K562 (cell line): ENCODE data around the gene VILL. TPM values are rescaled to one million over a fixed set of nuclear protein-coding genes. Genes with fewer than 3 reads are reported as not detected.

Experiments
- CBX5 ChIP-seq: IDR thresholded peaks from 2 replicates; pipeline ENCODE4 v1.6.1; 2014; ENCODE audit warnings: low read depth, borderline replicate concordance
- CREB3 ChIP-seq: fragments of 450-650 bp; conservative IDR thresholded peaks from 2 replicates; pipeline ENCODE4 v1.6.1; 2016; ENCODE audit warnings: missing genetic modification characterization, low read depth, mild to moderate bottlenecking, missing compliant biosample characterization, moderate library complexity
- CTBP1 ChIP-seq: fragments of 450-650 bp; IDR thresholded peaks from 2 replicates; pipeline ENCODE4 v1.6.1; 2016; ENCODE audit warnings: borderline replicate concordance
- CTCF ChIP-seq, 3 experiments: IDR thresholded peaks in 2 of 3; conservative IDR thresholded peaks in 1 of 3; 2 replicates each; pipeline ENCODE4 v1.5.1; 2011 to 2012; ENCODE audit warnings: low read length in 3 of 3, mild to moderate bottlenecking in 3 of 3, control low read depth in 2 of 3, improper control_type of control experiment in 1 of 3, inconsistent platforms in 1 of 3, low read depth in 1 of 3, mixed read lengths in 1 of 3, moderate library complexity in 1 of 3; ENCODE audit not compliant: insufficient read depth in 2 of 3
- GATA2 ChIP-seq: sonication (generic); formaldehyde crosslinking; IDR thresholded peaks from 2 replicates; pipeline ENCODE4 v1.4.0; 2020; ENCODE audit warnings: mild to moderate bottlenecking, missing genetic modification reagents
- NCOA1 ChIP-seq: fragments of 450-650 bp; IDR thresholded peaks from 2 replicates; pipeline ENCODE4 v1.6.1; 2016; ENCODE audit warnings: low read depth
- PKNOX1 ChIP-seq: fragments of 450-650 bp; IDR thresholded peaks from 2 replicates; pipeline ENCODE4 v1.6.1; 2016
- PRDM10 ChIP-seq: fragments of 450-650 bp; IDR thresholded peaks from 2 replicates; pipeline ENCODE4 v1.6.1; 2018; ENCODE audit not compliant: partially characterized antibody
- SMAD2 ChIP-seq: fragments of 150-350 bp; IDR thresholded peaks from 2 replicates; pipeline ENCODE4 v1.6.1; 2014; ENCODE audit warnings: low read depth, mild to moderate bottlenecking, low read length
- STAT6 ChIP-seq: sonication (generic); formaldehyde crosslinking; IDR thresholded peaks from 2 replicates; pipeline ENCODE4 v1.8.1; 2023; ENCODE audit warnings: mild to moderate bottlenecking, missing genetic modification reagents
- TFAM ChIP-seq: fragments of 250-450 bp; sonication (Bioruptor Pico); conservative IDR thresholded peaks from 2 replicates; pipeline ENCODE4 v1.5.0; 2021; ENCODE audit warnings: mild to moderate bottlenecking, moderate library complexity
- U2AF2 ChIP-seq: fragments of 200-400 bp; formaldehyde crosslinking; optimal IDR thresholded peaks from 2 replicates; pipeline ENCODE3; 2017; ENCODE audit warnings: low read depth, mild to moderate bottlenecking, low read length
- ZNF384 ChIP-seq: IDR thresholded peaks from 2 replicates; pipeline ENCODE4 v1.6.1; 2012; ENCODE audit warnings: low read depth, low read length, improper control_type of control experiment
- ZNF436 ChIP-seq: fragments of 250-450, 450-650 bp; sonication (Bioruptor Pico); formaldehyde crosslinking; IDR thresholded peaks from 2 replicates; pipeline ENCODE4 v1.7.0; 2020; ENCODE audit warnings: mild to moderate bottlenecking
- ZNF780A ChIP-seq: fragments of 250-450 bp; sonication (Bioruptor Pico); IDR thresholded peaks from 2 replicates; pipeline ENCODE4 v1.5.0; 2021; ENCODE audit warnings: mild to moderate bottlenecking
- polyA plus RNA-seq, 8 experiments: library from polyadenylated mRNA; depleted of rRNA in 4 of 8; stranded (reverse) in 5 of 8; unstranded in 3 of 8; fragments of >200 nt; fragmentation: Nextera tagmentation in 2 of 8; fragmentation: Illumina TruSeq in 1 of 8; extraction: Ambion mirVana in 2 of 8; extraction: Trizol in 1 of 8; gene quantifications; 2 replicates each; pipeline versions ENCODE4 v1.2.1 to v1.2.3, GENCODE V29; 2011 to 2014; ENCODE audit warnings: inconsistent platforms in 1 of 8, missing spikeins in 1 of 8
- total RNA-seq, 7 experiments: library from RNA; depleted of rRNA in 6 of 7; stranded (reverse); fragments of >200 nt in 6 of 7; fragmentation: Illumina TruSeq in 2 of 7; extraction: Trizol in 2 of 7; gene quantifications; 2 replicates each; pipeline versions ENCODE4 v1.2.1 to v1.2.3, GENCODE V29; 2011 to 2021; ENCODE audit warnings: low replicate concordance in 1 of 7
- TF ChIP-seq, protein P1 (sequence below): fragments of 450-650 bp; IDR thresholded peaks from 2 replicates; pipeline ENCODE4 v1.6.1; 2017; ENCODE audit warnings: mild to moderate bottlenecking, moderate library complexity

The VILL gene
- total and polyA plus RNA-seq, 9 of the 15 experiments (the other 6 are each of a cell fraction or from before 2014, with no cell fraction given): 0.11 to 16.0 (median 8.8) TPM

DNA sequence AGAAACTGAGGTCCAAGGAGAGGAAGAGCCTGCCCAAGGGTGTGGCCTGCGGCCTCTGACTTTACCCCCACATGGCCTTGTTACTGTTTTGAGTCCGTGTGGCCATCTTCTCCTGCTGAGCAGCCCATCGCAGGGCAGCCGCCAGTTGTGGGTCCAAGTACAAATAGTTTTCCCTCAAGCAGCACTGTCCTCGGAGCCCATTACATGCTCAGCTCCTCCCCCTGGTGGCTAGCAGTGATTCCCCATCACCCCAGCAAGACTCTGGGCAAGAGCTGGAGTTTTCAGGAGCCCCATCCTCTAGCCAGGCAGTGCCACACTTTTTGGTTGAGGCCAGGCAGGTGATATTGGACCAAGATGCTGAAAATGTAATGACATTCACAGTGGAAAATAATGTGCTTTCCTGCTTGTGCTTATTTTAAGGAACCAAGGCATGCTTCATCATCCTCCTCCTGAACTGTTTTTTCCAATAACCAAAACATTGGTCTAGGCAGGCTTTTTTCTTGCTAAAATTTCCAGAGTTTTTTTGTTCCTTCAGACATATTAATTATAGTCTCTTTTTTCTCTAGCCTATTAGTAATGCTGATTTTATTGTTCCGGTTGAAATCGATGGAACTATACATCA, 23.2 kb upstream of the VILL start (continued):
- no peak for TF ChIP-seq GATA2 (CRISPR knock-in tag)
- TF ChIP-seq CTCF (IDR thresholded peaks at IDR 0.05 in 2 of 3, conservative IDR thresholded peaks at IDR 0.05 in 1 of 3; ENCODE audit: insufficient read depth in 2 of 3, low read depth in 1 of 3, low read length in 3 of 3): peak; percentile 90 to 93 (median 91)
- TF ChIP-seq ZNF436 (CRISPR knock-in tag): no peak
- TF ChIP-seq ZNF384: no peak
- TF ChIP-seq CBX5: no peak
- no peak for TF ChIP-seq ZNF780A (CRISPR knock-in tag)
- TF ChIP-seq, protein P1, sequence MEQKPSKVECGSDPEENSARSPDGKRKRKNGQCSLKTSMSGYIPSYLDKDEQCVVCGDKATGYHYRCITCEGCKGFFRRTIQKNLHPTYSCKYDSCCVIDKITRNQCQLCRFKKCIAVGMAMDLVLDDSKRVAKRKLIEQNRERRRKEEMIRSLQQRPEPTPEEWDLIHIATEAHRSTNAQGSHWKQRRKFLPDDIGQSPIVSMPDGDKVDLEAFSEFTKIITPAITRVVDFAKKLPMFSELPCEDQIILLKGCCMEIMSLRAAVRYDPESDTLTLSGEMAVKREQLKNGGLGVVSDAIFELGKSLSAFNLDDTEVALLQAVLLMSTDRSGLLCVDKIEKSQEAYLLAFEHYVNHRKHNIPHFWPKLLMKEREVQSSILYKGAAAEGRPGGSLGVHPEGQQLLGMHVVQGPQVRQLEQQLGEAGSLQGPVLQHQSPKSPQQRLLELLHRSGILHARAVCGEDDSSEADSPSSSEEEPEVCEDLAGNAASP: no peak
- no peak for TF ChIP-seq PRDM10
- no peak for TF ChIP-seq STAT6 (CRISPR knock-in tag)
- TF ChIP-seq NCOA1: no peak
- no peak for TF ChIP-seq TFAM (CRISPR knock-in tag)
- TF ChIP-seq CREB3 (tag): no peak
- peak; percentile 40; the same call in 1 of the 2 replicates for TF ChIP-seq CTBP1
- no peak for TF ChIP-seq U2AF2
- TF ChIP-seq SMAD2: no peak
- no peak for TF ChIP-seq PKNOX1
